ENCODE measurements around the gene PLEKHA6. TPM values are rescaled to one million over a fixed set of nuclear protein-coding genes. Genes with fewer than 3 reads are reported as not detected.

PLEKHA6 gene
- total and polyA plus RNA-seq, 12 donors = 3.3 to 34.9 (median 18.1) TPM

GRCh38 chr1:204177133-204177532 is 182.6 kb downstream of the PLEKHA6 start:
- 44 to 45% methylated on average over 4 of the region's 4 CpGs for WGBS, 2 donors
- Histone ChIP-seq H3K27ac (no peak overlapping the region), H3K4me3 (no peak overlapping the region), H3K9me3 (no peaks in the 10 kb centered on the region), H3K4me1 (no peaks in the 10 kb centered on the region), H3K27me3 (peaks cover 0 to 25% (median 8%) of the 10 kb centered on the region in 7 donors), H3K36me3 (no peaks in the 10 kb centered on the region)
- ATAC-seq = no peak
- no peak for TF ChIP-seq CTCF (IDR thresholded peaks at IDR 0.05)
- no peak for DNase-seq
- intact Hi-C loops (cut with DNase I) = no loop called here

DNA sequence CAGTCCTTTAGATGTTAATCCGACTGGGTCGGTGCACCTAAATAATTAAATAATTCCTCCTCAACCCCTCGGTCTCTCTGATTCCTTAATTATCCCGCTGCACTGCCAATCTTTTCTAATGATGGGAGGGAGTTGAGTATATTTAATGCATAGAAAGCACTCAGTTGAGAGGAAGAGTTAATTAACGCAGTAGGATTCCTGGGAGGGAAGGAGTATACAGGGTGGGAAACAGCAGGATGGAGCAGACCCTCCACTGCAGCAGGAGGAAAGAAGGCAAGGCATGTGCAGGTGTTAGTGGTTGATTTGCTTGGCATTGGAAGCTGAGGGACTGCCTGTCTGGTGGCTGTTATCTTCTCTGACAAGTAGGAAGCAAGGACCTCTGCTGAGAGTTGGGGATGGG is 183.7 kb downstream of the PLEKHA6 start:
- DNase-seq (no peak), ATAC-seq (no peak)
- 76 to 90% methylated on average over 5 of the region's 5 CpGs for WGBS, 2 donors
- intact Hi-C loops (cut with DNase I) = no loop called here
- H3K4me3 ChIP-seq = no peak overlapping the region
- peaks cover 0 to 3% (median 0%) of the 10 kb centered on the region in 11 donors for H3K9me3 ChIP-seq
- H3K4me1 ChIP-seq = no peaks in the 10 kb centered on the region
- H3K27me3 ChIP-seq = peaks cover 0 to 25% (median 8%) of the 10 kb centered on the region in 7 donors
- H3K36me3 ChIP-seq = no peaks in the 10 kb centered on the region
- no peak overlapping the region for H3K27ac ChIP-seq
- TF ChIP-seq CTCF (IDR thresholded peaks at IDR 0.05) = no peak

GRCh38 chr1:204174958-204175357 is 184.8 kb downstream of the PLEKHA6 start:
- ATAC-seq = no peak
- peaks cover 0 to 25% (median 8%) of the 10 kb centered on the region in 7 donors for H3K27me3 ChIP-seq
- intact Hi-C loops (cut with DNase I) = no loop called here

DNA sequence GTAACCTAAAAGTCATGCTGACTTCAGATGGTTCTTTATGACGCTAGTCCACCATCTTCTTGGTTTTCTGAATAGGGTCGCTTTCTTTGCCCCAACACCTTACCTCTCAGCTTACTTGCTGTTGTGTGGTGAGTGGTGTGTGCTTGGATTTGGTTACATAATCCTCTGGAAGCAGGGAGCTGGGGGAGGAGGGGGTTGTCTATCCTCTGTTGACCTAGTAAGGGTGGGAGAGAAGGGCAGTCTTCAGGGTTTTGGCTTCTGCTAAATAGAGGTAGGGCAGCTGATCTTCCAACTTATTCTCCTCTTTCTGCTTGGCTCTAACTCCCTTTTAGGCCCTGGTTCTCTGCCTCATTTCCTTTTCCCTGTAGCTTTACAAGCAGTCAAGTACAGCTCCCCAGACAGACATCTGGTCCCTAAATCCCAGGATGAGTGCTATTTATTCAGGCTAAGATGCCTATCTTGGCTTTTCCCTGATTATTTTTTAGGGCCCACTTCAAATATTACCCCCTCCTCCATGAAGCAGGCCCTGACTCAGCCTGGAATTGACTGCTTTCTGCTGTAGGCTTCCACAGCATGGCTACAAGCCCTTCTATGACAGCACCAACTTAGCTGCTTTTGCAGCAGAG is 187.2 kb downstream of the PLEKHA6 start:
- no peaks in the 10 kb centered on the region for H3K4me1 ChIP-seq
- intact Hi-C loops (cut with DNase I) = no loop called here
- DNase-seq (no peak), ATAC-seq (no peak)
- no peak overlapping the region for H3K27ac ChIP-seq
- peaks cover 0 to 32% (median 16%) of the 10 kb centered on the region in 11 donors for H3K9me3 ChIP-seq
- no peaks in the 10 kb centered on the region for H3K36me3 ChIP-seq
- no peak overlapping the region for H3K4me3 ChIP-seq
- no peak for TF ChIP-seq CTCF (IDR thresholded peaks at IDR 0.05)
- WGBS, 2 donors = 91% methylated on average over 2 of the region's 2 CpGs
- H3K27me3 ChIP-seq = peaks cover 0 to 23% (median 8%) of the 10 kb centered on the region in 7 donors

More at GRCh38 chr1:204174958-204175357, 184.8 kb downstream of the PLEKHA6 start:
- Histone ChIP-seq H3K4me1 (no peaks in the 10 kb centered on the region), H3K4me3 (no peak overlapping the region), H3K36me3 (no peaks in the 10 kb centered on the region), H3K9me3 (peaks cover 0 to 13% (median 7%) of the 10 kb centered on the region in 11 donors), H3K27ac (no peak overlapping the region)
- no peak for TF ChIP-seq CTCF (IDR thresholded peaks at IDR 0.05)
- 85 to 90% methylated on average over 3 of the region's 3 CpGs for WGBS, 2 donors
- no peak for DNase-seq

Measured in heart right ventricle (tissue), 16 donors.